HepG2 (cell line): ENCODE results near the gene NOCT. TPM values are rescaled to one million over a fixed set of nuclear protein-coding genes. Genes with fewer than 3 reads are reported as not detected.

Experiments
- EP300 ChIP-seq, 3 experiments: sonication (generic) in 1 of 3; formaldehyde crosslinking in 1 of 3; IDR thresholded peaks; 2 replicates each; pipeline versions ENCODE4 v1.5.1 to v1.6.1; 2011 to 2020; ENCODE audit warnings: low read depth in 2 of 3, low read length in 2 of 3, borderline replicate concordance in 1 of 3, improper control_type of control experiment in 1 of 3, mild to moderate bottlenecking in 1 of 3, missing genetic modification reagents in 1 of 3, moderate library complexity in 1 of 3
- FOXA1 ChIP-seq, 2 experiments: fragments of 450-650 bp in 1 of 2; sonication (generic) in 1 of 2; formaldehyde crosslinking in 1 of 2; IDR thresholded peaks; 2 replicates each; pipeline versions ENCODE4 v1.4.0 to v1.6.1; 2016 to 2020; ENCODE audit warnings: missing genetic modification reagents in 1 of 2
- FOXO4 ChIP-seq: sonication (generic); formaldehyde crosslinking; conservative IDR thresholded peaks from 2 replicates; pipeline ENCODE4 v1.8.1; 2023; ENCODE audit warnings: missing genetic modification reagents
- PATZ1 ChIP-seq: sonication (generic); formaldehyde crosslinking; IDR thresholded peaks from 2 replicates; pipeline ENCODE4 v1.4.0; 2020; ENCODE audit warnings: missing genetic modification reagents
- PTBP1 ChIP-seq: fragments of 200-400 bp; formaldehyde crosslinking; IDR thresholded peaks from 2 replicates; pipeline ENCODE4 v1.6.1; 2018; ENCODE audit warnings: low read length, low read depth; ENCODE audit not compliant: poor library complexity, severe bottlenecking
- SIN3A ChIP-seq: IDR thresholded peaks from 2 replicates; pipeline ENCODE4 v1.6.1; 2011; ENCODE audit warnings: low read depth, mild to moderate bottlenecking, control low read depth, low read length, borderline replicate concordance
- STAG1 ChIP-seq: sonication (generic); formaldehyde crosslinking; IDR thresholded peaks from 2 replicates; pipeline ENCODE4 v1.4.0; 2020; ENCODE audit warnings: missing genetic modification reagents
- TARDBP ChIP-seq: sonication (generic); formaldehyde crosslinking; IDR thresholded peaks from 2 replicates; pipeline ENCODE4 v1.8.0; 2022; ENCODE audit warnings: mild to moderate bottlenecking, missing genetic modification reagents
- ZFYVE20 ChIP-seq: sonication (generic); formaldehyde crosslinking; IDR thresholded peaks from 2 replicates; pipeline ENCODE4 v1.8.0; 2023; ENCODE audit warnings: low read depth, mild to moderate bottlenecking, moderate library complexity, missing genetic modification reagents, borderline replicate concordance
- ZNF253 ChIP-seq: sonication (generic); formaldehyde crosslinking; IDR thresholded peaks from 2 replicates; pipeline ENCODE4 v1.8.0; 2022; ENCODE audit warnings: mild to moderate bottlenecking, missing genetic modification reagents, borderline replicate concordance
- ZNF614 ChIP-seq: IDR thresholded peaks from 2 replicates; pipeline ENCODE4 v1.6.1; 2018; ENCODE audit warnings: missing biosample characterization, missing genetic modification reagents, inconsistent platforms, borderline replicate concordance
- ZNF691 ChIP-seq: sonication (generic); formaldehyde crosslinking; IDR thresholded peaks from 2 replicates; pipeline ENCODE4 v1.4.0; 2020; ENCODE audit warnings: missing genetic modification reagents, low read depth, mild to moderate bottlenecking, borderline replicate concordance
- ZNF747 ChIP-seq: sonication (generic); formaldehyde crosslinking; IDR thresholded peaks from 2 replicates; pipeline ENCODE4 v1.8.1; 2023; ENCODE audit warnings: missing genetic modification reagents, mild to moderate bottlenecking, borderline replicate concordance
- ZNF775 ChIP-seq: sonication (generic); formaldehyde crosslinking; IDR thresholded peaks from 2 replicates; pipeline ENCODE4 v1.4.0; 2020; ENCODE audit warnings: missing genetic modification reagents, mild to moderate bottlenecking, moderate library complexity, borderline replicate concordance
- polyA plus RNA-seq, 8 experiments: library from polyadenylated mRNA; depleted of rRNA in 3 of 8; stranded (reverse) in 7 of 8; unstranded in 1 of 8; fragments of >200 nt; fragmentation: Illumina TruSeq in 4 of 8; extraction: Trizol in 4 of 8; gene quantifications; 2 replicates each; pipeline versions ENCODE4 v1.2.1 to v1.2.3, GENCODE V29; 2011 to 2016; ENCODE audit warnings: low read depth in 4 of 8, missing spikeins in 1 of 8, mixed read lengths in 1 of 8; ENCODE audit not compliant: insufficient read depth in 1 of 8
- total RNA-seq, 5 experiments: library from RNA; depleted of rRNA; stranded (reverse); fragments of >200 nt; fragmentation: Illumina TruSeq; extraction: Trizol; gene quantifications; 2 replicates each; pipeline ENCODE4 v1.2.3, GENCODE V29; 2016; ENCODE audit warnings: low read depth in 1 of 5
- TF ChIP-seq, protein P1 (sequence below): sonication (generic); formaldehyde crosslinking; IDR thresholded peaks from 2 replicates; pipeline ENCODE4 v1.4.0; 2020; ENCODE audit warnings: missing genetic modification reagents
- TF ChIP-seq, protein P2 (sequence below): IDR thresholded peaks from 2 replicates; pipeline ENCODE4 v1.6.1; 2016; ENCODE audit warnings: mild to moderate bottlenecking, missing biosample characterization, missing genetic modification reagents
- TF ChIP-seq, protein P3 (sequence below): sonication (generic); formaldehyde crosslinking; IDR thresholded peaks from 2 replicates; pipeline ENCODE4 v1.5.1; 2020; ENCODE audit warnings: missing genetic modification reagents, mild to moderate bottlenecking, borderline replicate concordance

Gene NOCT
- total and polyA plus RNA-seq, 2 of the 13 experiments (the other 11 are each of a cell fraction or from before 2014, with no cell fraction given) = 3.6 to 13.1 TPM

- TF ChIP-seq PATZ1 (CRISPR knock-in tag) = peak; percentile 3; the same call in 1 of the 2 replicates
- no peak for TF ChIP-seq STAG1 (CRISPR knock-in tag)
- TF ChIP-seq EP300 (IDR thresholded peaks at IDR 0.05; ENCODE audit: low read depth in 2 of 2, low read length in 2 of 2) = no peak
- TF ChIP-seq EP300 (CRISPR knock-in tag; IDR thresholded peaks at IDR 0.05; ENCODE audit: borderline replicate concordance) = no peak
- TF ChIP-seq, protein P1, sequence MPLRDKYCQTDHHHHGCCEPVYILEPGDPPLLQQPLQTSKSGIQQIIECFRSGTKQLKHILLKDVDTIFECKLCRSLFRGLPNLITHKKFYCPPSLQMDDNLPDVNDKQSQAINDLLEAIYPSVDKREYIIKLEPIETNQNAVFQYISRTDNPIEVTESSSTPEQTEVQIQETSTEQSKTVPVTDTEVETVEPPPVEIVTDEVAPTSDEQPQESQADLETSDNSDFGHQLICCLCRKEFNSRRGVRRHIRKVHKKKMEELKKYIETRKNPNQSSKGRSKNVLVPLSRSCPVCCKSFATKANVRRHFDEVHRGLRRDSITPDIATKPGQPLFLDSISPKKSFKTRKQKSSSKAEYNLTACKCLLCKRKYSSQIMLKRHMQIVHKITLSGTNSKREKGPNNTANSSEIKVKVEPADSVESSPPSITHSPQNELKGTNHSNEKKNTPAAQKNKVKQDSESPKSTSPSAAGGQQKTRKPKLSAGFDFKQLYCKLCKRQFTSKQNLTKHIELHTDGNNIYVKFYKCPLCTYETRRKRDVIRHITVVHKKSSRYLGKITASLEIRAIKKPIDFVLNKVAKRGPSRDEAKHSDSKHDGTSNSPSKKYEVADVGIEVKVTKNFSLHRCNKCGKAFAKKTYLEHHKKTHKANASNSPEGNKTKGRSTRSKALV = no peak
- TF ChIP-seq ZNF614 (CRISPR knock-in tag) = no peak
- TF ChIP-seq ZNF775 (CRISPR knock-in tag) = no peak
- 0 out of 2 replicates have a peak, but pooled peaks have one; percentile 24 for TF ChIP-seq ZNF691 (CRISPR knock-in tag)
- no peak for TF ChIP-seq ZNF747 (CRISPR knock-in tag)
- 0 out of 2 replicates have a peak, but pooled peaks have one; percentile 12 for TF ChIP-seq ZFYVE20 (CRISPR knock-in tag)
- no peak for TF ChIP-seq TARDBP
- TF ChIP-seq, protein P2, sequence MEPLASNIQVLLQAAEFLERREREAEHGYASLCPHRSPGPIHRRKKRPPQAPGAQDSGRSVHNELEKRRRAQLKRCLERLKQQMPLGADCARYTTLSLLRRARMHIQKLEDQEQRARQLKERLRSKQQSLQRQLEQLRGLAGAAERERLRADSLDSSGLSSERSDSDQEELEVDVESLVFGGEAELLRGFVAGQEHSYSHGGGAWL (CRISPR knock-in tag) = peak; percentile 24; the same call in 1 of the 2 replicates
- no peak for TF ChIP-seq FOXO4 (CRISPR knock-in tag)
- no peak; the same call in 1 of the 2 replicates for TF ChIP-seq SIN3A
- no peak for TF ChIP-seq PTBP1
- TF ChIP-seq ZNF253 (CRISPR knock-in tag) = no peak
- TF ChIP-seq, protein P3, sequence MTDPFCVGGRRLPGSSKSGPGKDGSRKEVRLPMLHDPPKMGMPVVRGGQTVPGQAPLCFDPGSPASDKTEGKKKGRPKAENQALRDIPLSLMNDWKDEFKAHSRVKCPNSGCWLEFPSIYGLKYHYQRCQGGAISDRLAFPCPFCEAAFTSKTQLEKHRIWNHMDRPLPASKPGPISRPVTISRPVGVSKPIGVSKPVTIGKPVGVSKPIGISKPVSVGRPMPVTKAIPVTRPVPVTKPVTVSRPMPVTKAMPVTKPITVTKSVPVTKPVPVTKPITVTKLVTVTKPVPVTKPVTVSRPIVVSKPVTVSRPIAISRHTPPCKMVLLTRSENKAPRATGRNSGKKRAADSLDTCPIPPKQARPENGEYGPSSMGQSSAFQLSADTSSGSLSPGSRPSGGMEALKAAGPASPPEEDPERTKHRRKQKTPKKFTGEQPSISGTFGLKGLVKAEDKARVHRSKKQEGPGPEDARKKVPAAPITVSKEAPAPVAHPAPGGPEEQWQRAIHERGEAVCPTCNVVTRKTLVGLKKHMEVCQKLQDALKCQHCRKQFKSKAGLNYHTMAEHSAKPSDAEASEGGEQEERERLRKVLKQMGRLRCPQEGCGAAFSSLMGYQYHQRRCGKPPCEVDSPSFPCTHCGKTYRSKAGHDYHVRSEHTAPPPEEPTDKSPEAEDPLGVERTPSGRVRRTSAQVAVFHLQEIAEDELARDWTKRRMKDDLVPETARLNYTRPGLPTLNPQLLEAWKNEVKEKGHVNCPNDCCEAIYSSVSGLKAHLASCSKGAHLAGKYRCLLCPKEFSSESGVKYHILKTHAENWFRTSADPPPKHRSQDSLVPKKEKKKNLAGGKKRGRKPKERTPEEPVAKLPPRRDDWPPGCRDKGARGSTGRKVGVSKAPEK (CRISPR knock-in tag) = no peak
- no peak for TF ChIP-seq FOXA1 (IDR thresholded peaks at IDR 0.05)
- no peak for TF ChIP-seq FOXA1 (CRISPR knock-in tag; IDR thresholded peaks at IDR 0.05)
Observed at GRCh38 chr4:139083607-139083955, 68.0 kb downstream of the NOCT start (continued).
